ENCODE data around the gene SHB.

DNA sequence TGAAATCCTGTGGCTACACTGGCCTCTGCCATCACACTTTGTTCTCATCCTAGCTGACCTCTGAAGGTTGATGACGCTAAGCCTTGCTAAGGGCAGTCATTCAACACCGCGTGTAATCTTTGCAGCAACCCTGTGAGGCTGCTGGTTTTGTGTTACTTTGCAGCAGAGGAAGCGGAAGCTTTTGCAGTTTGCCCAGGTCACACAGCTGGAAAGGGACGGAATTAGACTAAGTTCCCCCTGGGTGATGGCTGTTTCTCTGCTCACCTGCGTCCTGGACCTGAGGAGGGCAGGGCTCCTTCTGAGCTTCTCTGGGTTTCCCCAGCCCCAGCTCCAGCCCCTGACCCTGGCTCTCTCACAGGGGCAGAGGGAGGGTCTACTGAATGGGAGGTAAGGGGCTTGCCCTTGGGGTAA lies 157.8 kb downstream of the SHB start:
- no peak for TF ChIP-seq CTCF (IDR thresholded peaks at IDR 0.05)
- TF ChIP-seq POLR2A (IDR thresholded peaks at IDR 0.05) = no peak
